SU-DHL-6 (cell line): ENCODE results near the gene SMARCA1.

Experiments
- H2AFZ ChIP-seq: fragments of 200-600 bp; sonication (generic); 2 replicates; pipeline ENCODE4 v1.6.1; 2014; ENCODE audit warnings: low read depth, mild to moderate bottlenecking, moderate library complexity, mixed read lengths, antibody characterized with exemption, low read length; ENCODE audit not compliant: severe bottlenecking
- H3F3A ChIP-seq: fragments of 200-600 bp; shearing (Covaris generic); 2 replicates; pipeline ENCODE4 v1.6.0; 2016; ENCODE audit warnings: antibody characterized with exemption, mild to moderate bottlenecking; ENCODE audit not compliant: insufficient read depth
- H3K27ac ChIP-seq: fragments of 200-600 bp; sonication (generic); 2 replicates; pipeline ENCODE4 v1.5.1; 2016; ENCODE audit warnings: low read depth, mild to moderate bottlenecking, low read length, moderate library complexity, mixed read lengths
- H3K27me3 ChIP-seq: fragments of 200-600 bp; sonication (generic), shearing (Covaris generic); 2 replicates; pipeline ENCODE4 v1.6.0; 2014; ENCODE audit warnings: mild to moderate bottlenecking, low read length
- H3K36me3 ChIP-seq: fragments of 200-600 bp; sonication (generic); 2 replicates; pipeline ENCODE4 v1.6.1; 2014; ENCODE audit warnings: mild to moderate bottlenecking, low read length, mixed read lengths
- H3K4me2 ChIP-seq: fragments of 300-600, 200-600 bp; shearing (Covaris generic), sonication (generic); 2 replicates; pipeline ENCODE4 v1.6.0; 2014; ENCODE audit warnings: low read length, low read depth, mild to moderate bottlenecking; ENCODE audit not compliant: poor library complexity, severe bottlenecking
- H3K4me3 ChIP-seq: fragments of 200-600 bp; sonication (generic); 2 replicates; pipeline ENCODE4 v1.5.1; 2014; ENCODE audit warnings: antibody characterized with exemption, low read length, mild to moderate bottlenecking, mixed read lengths; ENCODE audit not compliant: insufficient read depth, poor library complexity, severe bottlenecking
- H3K79me2 ChIP-seq: fragments of 200-600 bp; sonication (generic); 2 replicates; pipeline ENCODE4 v1.6.1; 2014; ENCODE audit warnings: mild to moderate bottlenecking, low read length, moderate library complexity; ENCODE audit not compliant: insufficient read depth
- H3K9ac ChIP-seq: fragments of 200-600 bp; sonication (generic); 2 replicates; pipeline ENCODE4 v1.7.0; 2014; ENCODE audit warnings: mild to moderate bottlenecking, low read length
- H3K9me2 ChIP-seq: fragments of 200-600 bp; sonication (generic); replicated peaks from 2 replicates; pipeline ENCODE4 v1.6.1; 2014; ENCODE audit warnings: low read length; ENCODE audit not compliant: insufficient read depth
- H3K9me3 ChIP-seq: fragments of 200-600 bp; sonication (generic); 2 replicates; pipeline ENCODE4 v1.6.1; 2014; ENCODE audit warnings: low read length, mixed read lengths; ENCODE audit not compliant: insufficient read depth
- H4K20me1 ChIP-seq: fragments of 200-600 bp; sonication (generic); 2 replicates; pipeline ENCODE4 v1.6.1; 2014; ENCODE audit warnings: low read depth, mild to moderate bottlenecking, antibody characterized with exemption, low read length, moderate library complexity, mixed read lengths
- CTCF ChIP-seq: fragments of 200-600 bp; sonication (generic); IDR thresholded peaks from one replicate; pipeline ENCODE4 v1.5.1; 2017; ENCODE audit warnings: antibody characterized with exemption, mild to moderate bottlenecking, low read length, moderate library complexity; ENCODE audit not compliant: insufficient read depth, poor library complexity, severe bottlenecking
- EZH2phosphoT487 ChIP-seq: fragments of 200-600 bp; sonication (generic), shearing (Covaris generic); conservative IDR thresholded peaks from 2 replicates; pipeline ENCODE4 v1.6.1; 2018; ENCODE audit warnings: mild to moderate bottlenecking, antibody characterized with exemption, low read length, moderate library complexity, mixed read lengths

Gene SMARCA1

GRCh38 chrX:129494887-129495286, 28.4 kb downstream of the SMARCA1 start:
- H3K36me3 ChIP-seq = no peaks in the 10 kb centered on the region

GRCh38 chrX:129493643-129494042, 29.6 kb downstream of the SMARCA1 start:
- no peak overlapping the region for H3K4me3 ChIP-seq
- no peak for TF ChIP-seq CTCF
- TF ChIP-seq EZH2phosphoT487 = no peak
- H3K9me2 ChIP-seq = no peaks in the 10 kb centered on the region
- H3K79me2 ChIP-seq = no peaks in the 10 kb centered on the region
- H3F3A ChIP-seq = no peaks in the 10 kb centered on the region
- H2AFZ ChIP-seq = no peak overlapping the region
- H3K27ac ChIP-seq = no peak overlapping the region
- no peaks in the 10 kb centered on the region for H3K9me3 ChIP-seq
- no peaks in the 10 kb centered on the region for H3K36me3 ChIP-seq
- no peaks in the 10 kb centered on the region for H3K27me3 ChIP-seq
- no peak overlapping the region for H3K9ac ChIP-seq
- H3K4me2 ChIP-seq = no peak overlapping the region
- no peaks in the 10 kb centered on the region for H4K20me1 ChIP-seq

More at GRCh38 chrX:129494887-129495286, 28.4 kb downstream of the SMARCA1 start:
- no peak overlapping the region for H3K4me3 ChIP-seq
- H3K27ac ChIP-seq = no peak overlapping the region
- no peaks in the 10 kb centered on the region for H3F3A ChIP-seq
- TF ChIP-seq CTCF (no peak), EZH2phosphoT487 (no peak)
- no peak overlapping the region for H3K9ac ChIP-seq
- no peak overlapping the region for H2AFZ ChIP-seq
- H3K9me2 ChIP-seq = no peaks in the 10 kb centered on the region
- H4K20me1 ChIP-seq = no peaks in the 10 kb centered on the region
- no peaks in the 10 kb centered on the region for H3K79me2 ChIP-seq
- H3K4me2 ChIP-seq = no peak overlapping the region
- H3K27me3 ChIP-seq = no peaks in the 10 kb centered on the region
- H3K9me3 ChIP-seq = no peaks in the 10 kb centered on the region

GRCh38 chrX:129490330-129490729, 33.0 kb downstream of the SMARCA1 start:
- no peaks in the 10 kb centered on the region for H3K27me3 ChIP-seq
- TF ChIP-seq EZH2phosphoT487 (no peak), CTCF (no peak)
- H3K4me3 ChIP-seq = no peak overlapping the region
- H3K9me2 ChIP-seq = no peaks in the 10 kb centered on the region
- H3K36me3 ChIP-seq = no peaks in the 10 kb centered on the region
- H3F3A ChIP-seq = no peaks in the 10 kb centered on the region
- H3K79me2 ChIP-seq = no peaks in the 10 kb centered on the region
- H3K9ac ChIP-seq = no peak overlapping the region
- H3K27ac ChIP-seq = no peak overlapping the region
- no peak overlapping the region for H2AFZ ChIP-seq
- no peaks in the 10 kb centered on the region for H4K20me1 ChIP-seq
- no peak overlapping the region for H3K4me2 ChIP-seq
- H3K9me3 ChIP-seq = no peaks in the 10 kb centered on the region
